Measurements from ENCODE around the gene LRRC8E.
A peak's percentile ranks its signal among the peaks of the same experiment; 100 is the strongest.

The LRRC8E gene

DNA sequence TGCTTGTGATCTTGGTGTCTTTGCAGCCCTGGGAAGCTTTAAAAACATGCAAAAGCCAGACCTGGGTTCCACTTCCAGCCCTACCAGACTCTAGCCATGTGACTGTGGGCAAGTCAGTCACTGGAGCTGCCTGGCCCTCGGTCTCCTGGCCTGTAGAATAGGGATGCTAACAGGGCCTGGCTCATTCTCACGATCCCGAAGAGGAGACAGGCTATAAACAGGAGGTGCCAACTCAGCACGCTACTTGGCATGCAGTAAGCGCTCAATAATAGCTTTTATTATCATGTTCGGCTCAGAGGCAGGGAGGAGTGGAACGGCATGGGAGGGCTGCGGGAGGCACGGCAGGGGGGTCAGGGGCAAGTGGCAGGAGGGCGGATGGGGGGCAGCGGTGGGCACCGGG is 35.9 kb downstream of the LRRC8E start:
- peak overlapping the region; percentile 38 to 96 (median 91) for H3K4me2 ChIP-seq
- no peaks in the 10 kb centered on the region for H3K9me3 ChIP-seq (replicated peaks in 1 of 11)
- peaks cover 7 to 18% (median 8%) of the 10 kb centered on the region in 11 experiments for H3K27me3 ChIP-seq
- no peak overlapping the region for H3K27ac ChIP-seq
- no peak for TF ChIP-seq Cebpa-rat (IDR thresholded peaks at IDR 0.05)
- H3K9ac ChIP-seq, result peak overlapping the region in 4 of 11 experiments; percentile 18 to 56 (median 38); a peak in 4 of 22 replicates
- H4K20me1 ChIP-seq, result peaks cover 0 to 79% (median 69%) of the 10 kb centered on the region in 11 experiments; a peak in 21 of 22 replicates
- peaks cover 42 to 61% (median 53%) of the 10 kb centered on the region in 10 experiments for H3K4me1 ChIP-seq
- H3K4me3 ChIP-seq, result no peak overlapping the region
- H3K36me3 ChIP-seq, result peaks cover 13 to 41% (median 28%) of the 10 kb centered on the region in 11 experiments; a peak in 21 of 22 replicates

GRCh38 chr19:7924651-7925170 is 36.4 kb downstream of the LRRC8E start:
- H3K9ac ChIP-seq, result peak overlapping the region in 6 of 11 experiments; percentile 48 to 78 (median 62); a peak in 6 of 22 replicates

GRCh38 chr19:7925171-7925851 is 37.0 kb downstream of the LRRC8E start:
- Histone ChIP-seq H3K4me1 (peaks cover 38 to 64% (median 56%) of the 10 kb centered on the region in 10 experiments), H3K36me3 (peaks cover 13 to 45% (median 32%) of the 10 kb centered on the region in 11 experiments), H3K4me2 (peak overlapping the region; percentile 91 to 98 (median 94)), H3K27me3 (peaks cover 0 to 12% (median 0%) of the 10 kb centered on the region in 11 experiments; a peak in 4 of 22 replicates), H3K4me3 (peak overlapping the region; percentile 54 to 68 (median 59)), H3K9ac (peak overlapping the region; percentile 28 to 78 (median 62); a peak in 19 of 22 replicates), H3K27ac (peak overlapping the region in 6 of 11 experiments; percentile 39 to 67 (median 52); a peak in 9 of 22 replicates), H3K9me3 (replicated peaks in 1 of 11) (no peaks in the 10 kb centered on the region), H4K20me1 (peaks cover 0 to 83% (median 76%) of the 10 kb centered on the region in 11 experiments; a peak in 21 of 22 replicates)
- no peak for TF ChIP-seq Cebpa-rat (IDR thresholded peaks at IDR 0.05)

More at GRCh38 chr19:7924651-7925170, 36.4 kb downstream of the LRRC8E start:
- Histone ChIP-seq H3K27me3 (peaks cover 2 to 14% (median 3%) of the 10 kb centered on the region in 11 experiments), H3K36me3 (peaks cover 13 to 41% (median 28%) of the 10 kb centered on the region in 11 experiments; a peak in 21 of 22 replicates), H3K4me3 (peak overlapping the region in 9 of 10 experiments; percentile 54 to 68 (median 60); a peak in 15 of 20 replicates), H3K27ac (no peak overlapping the region), H3K4me2 (peak overlapping the region; percentile 91 to 98 (median 94)), H4K20me1 (peaks cover 0 to 79% (median 73%) of the 10 kb centered on the region in 11 experiments; a peak in 21 of 22 replicates), H3K9me3 (replicated peaks in 1 of 11) (no peaks in the 10 kb centered on the region), H3K4me1 (peaks cover 37 to 61% (median 53%) of the 10 kb centered on the region in 10 experiments)
- TF ChIP-seq Cebpa-rat (IDR thresholded peaks at IDR 0.05), result no peak

- TF ChIP-seq Cebpa-rat (IDR thresholded peaks at IDR 0.05), result no peak
- Histone ChIP-seq H3K9ac (peak within 1 kb of the TSS; percentile 28 to 78 (median 62); a peak in 19 of 22 replicates), H3K4me3 (peak within 1 kb of the TSS; percentile 54 to 68 (median 59)), H3K27ac (peak within 1 kb of the TSS in 6 of 11 experiments; percentile 39 to 67 (median 52); a peak in 9 of 22 replicates), H3K36me3 (peaks cover 21 to 54% (median 40%) of the 10 kb centered on the region in 11 experiments), H3K4me1 (peaks cover 46 to 69% (median 61%) of the 10 kb centered on the region in 10 experiments), H3K4me2 (peak within 1 kb of the TSS; percentile 91 to 98 (median 94)), H3K27me3 (peaks cover 0 to 12% (median 0%) of the 10 kb centered on the region in 11 experiments; a peak in 4 of 22 replicates), H3K9me3 (replicated peaks in 1 of 11) (no peaks in the 10 kb centered on the region), H4K20me1 (peaks cover 0 to 88% (median 82%) of the 10 kb centered on the region in 11 experiments; a peak in 21 of 22 replicates)
Measured at GRCh38 chr19:7926021-7926726, 37.9 kb downstream of the LRRC8E start, which contains the start of gene CTXN1. Gene CTXN1 (minus strand): TSS chr19:7926135. CDS start chr19:7925538, 597 bp downstream.

GRCh38 chr19:7926727-7927604 is 38.7 kb downstream of the LRRC8E start:
- Histone ChIP-seq H3K9me3 (replicated peaks in 1 of 11) (no peaks in the 10 kb centered on the region), H3K36me3 (peaks cover 26 to 58% (median 48%) of the 10 kb centered on the region in 11 experiments), H3K4me2 (peak overlapping the region in 7 of 11 experiments; percentile 77 to 96 (median 88); a peak in 8 of 22 replicates), H4K20me1 (peaks cover 0 to 88% (median 82%) of the 10 kb centered on the region in 11 experiments; a peak in 21 of 22 replicates), H3K27me3 (peaks cover 0 to 12% (median 0%) of the 10 kb centered on the region in 11 experiments; a peak in 4 of 22 replicates), H3K27ac (no peak overlapping the region), H3K4me1 (peaks cover 42 to 69% (median 61%) of the 10 kb centered on the region in 10 experiments), H3K4me3 (no peak overlapping the region), H3K9ac (peak overlapping the region in 2 of 11 experiments; percentile 47 to 56; a peak in 1 of 22 replicates)
- no peak for TF ChIP-seq Cebpa-rat (IDR thresholded peaks at IDR 0.05)

- Histone ChIP-seq H3K27ac (no peak overlapping the region), H3K36me3 (peaks cover 26 to 58% (median 48%) of the 10 kb centered on the region in 11 experiments), H4K20me1 (peaks cover 0 to 88% (median 82%) of the 10 kb centered on the region in 11 experiments; a peak in 21 of 22 replicates), H3K4me2 (no peak overlapping the region), H3K9me3 (replicated peaks in 1 of 11) (no peaks in the 10 kb centered on the region), H3K4me3 (no peak overlapping the region), H3K27me3 (peaks cover 0 to 12% (median 0%) of the 10 kb centered on the region in 11 experiments; a peak in 4 of 22 replicates), H3K4me1 (peaks cover 34 to 67% (median 59%) of the 10 kb centered on the region in 10 experiments), H3K9ac (peak overlapping the region in 1 of 11 experiments; percentile 17; a peak in 1 of 22 replicates)
- no peak for TF ChIP-seq Cebpa-rat (IDR thresholded peaks at IDR 0.05)
Measured at GRCh38 chr19:7927605-7928333, 39.5 kb downstream of the LRRC8E start.

- Histone ChIP-seq H3K9ac (peak overlapping the region in 1 of 11 experiments; percentile 17; a peak in 2 of 22 replicates), H3K9me3 (replicated peaks in 1 of 11) (no peaks in the 10 kb centered on the region), H3K36me3 (peaks cover 30 to 58% (median 48%) of the 10 kb centered on the region in 11 experiments), H3K4me1 (peaks cover 28 to 64% (median 57%) of the 10 kb centered on the region in 10 experiments), H3K4me3 (no peak overlapping the region), H3K4me2 (no peak overlapping the region), H3K27me3 (peaks cover 0 to 12% (median 0%) of the 10 kb centered on the region in 11 experiments; a peak in 4 of 22 replicates), H3K27ac (no peak overlapping the region), H4K20me1 (peaks cover 0 to 88% (median 82%) of the 10 kb centered on the region in 11 experiments; a peak in 21 of 22 replicates)
- TF ChIP-seq Cebpa-rat (IDR thresholded peaks at IDR 0.05), result no peak
Measured at GRCh38 chr19:7928334-7928706, 40.0 kb downstream of the LRRC8E start.
